ENCODE data around the gene SLIT1. TPM values are rescaled to one million over a fixed set of nuclear protein-coding genes. Genes with fewer than 3 reads are reported as not detected.
"Not testable (repeated sequence)": the region's sequence is repeated elsewhere in the genome, so short reads cannot be mapped to it uniquely, and the experiment has no call there.

The SLIT1 gene
- total and polyA plus RNA-seq, 2 experiments from 2014 or later, result not detected

DNA sequence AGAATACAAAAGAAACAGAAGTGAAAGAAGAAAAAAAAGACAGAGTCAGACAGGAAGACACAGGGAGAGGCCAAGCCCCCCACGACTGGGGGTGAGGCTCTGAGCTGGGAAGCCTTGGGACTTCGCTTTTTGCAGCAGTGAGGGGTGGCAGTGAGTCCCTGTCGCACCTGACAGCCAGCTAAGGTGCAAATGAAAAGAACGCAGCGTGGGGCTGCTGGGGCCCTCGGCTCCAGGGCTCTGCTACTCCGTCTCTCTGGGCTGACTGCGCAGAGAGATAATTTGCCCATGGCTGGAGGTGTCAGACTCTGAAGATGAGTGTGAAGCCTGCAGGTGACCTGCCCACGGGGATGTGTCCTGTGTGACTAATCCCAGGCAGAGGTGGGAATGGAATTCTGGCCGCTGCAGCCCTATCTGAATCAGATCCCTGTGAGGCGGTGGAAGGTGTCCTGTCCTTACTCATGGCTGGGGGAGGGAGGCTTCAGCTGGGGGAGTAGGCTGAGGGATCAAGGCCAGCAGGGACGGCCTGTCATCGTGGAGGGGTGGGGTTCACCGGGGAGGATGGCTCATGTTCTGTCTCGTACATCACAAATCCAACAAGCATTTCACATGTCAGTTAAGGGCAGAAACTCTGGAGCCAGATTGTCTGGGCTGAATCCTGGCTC is 96.4 kb downstream of the SLIT1 start:
- Histone ChIP-seq H4K20me1 (ENCODE audit: insufficient read depth) (no peaks in the 10 kb centered on the region), H3K4me2 (ENCODE audit: unreplicated experiment) (no peak overlapping the region), H3F3A (ENCODE audit: insufficient read depth) (no peaks in the 10 kb centered on the region), H3K9me2 (ENCODE audit: insufficient read depth) (no peaks in the 10 kb centered on the region), H2AFZ (no peak overlapping the region), H3K9ac (no peak overlapping the region), H3K4me1 (ENCODE audit: insufficient read depth) (no peaks in the 10 kb centered on the region), H3K79me2 (ENCODE audit: insufficient read depth) (no peaks in the 10 kb centered on the region), H3K4me3 (no peak overlapping the region), H3K9me3 (ENCODE audit: low read depth) (no peaks in the 10 kb centered on the region), H3K27ac (no peak overlapping the region), H3K27me3 (replicated peaks; ENCODE audit: insufficient read depth) (peaks cover 14% of the 10 kb centered on the region), H3K36me3 (ENCODE audit: low read depth) (no peaks in the 10 kb centered on the region)
- 22 to 26% methylated on average over 15 of the region's 15 CpGs for WGBS, 2 experiments (ENCODE audit: low coverage in 1 of 2, low lambda C conversion rate in 2 of 2, missing lambda C conversion rate in 2 of 2)
- in situ Hi-C loops (cut with MboI), result no loop called here
- TF ChIP-seq EZH2 (IDR thresholded peaks at IDR 0.05; ENCODE audit: insufficient read depth, poor library complexity, severe bottlenecking), result no peak
- TF ChIP-seq EZH2phosphoT487 (IDR thresholded peaks at IDR 0.05; ENCODE audit: insufficient read depth, low read depth), result no peak
- peak; percentile 51 for DNase-seq

DNA sequence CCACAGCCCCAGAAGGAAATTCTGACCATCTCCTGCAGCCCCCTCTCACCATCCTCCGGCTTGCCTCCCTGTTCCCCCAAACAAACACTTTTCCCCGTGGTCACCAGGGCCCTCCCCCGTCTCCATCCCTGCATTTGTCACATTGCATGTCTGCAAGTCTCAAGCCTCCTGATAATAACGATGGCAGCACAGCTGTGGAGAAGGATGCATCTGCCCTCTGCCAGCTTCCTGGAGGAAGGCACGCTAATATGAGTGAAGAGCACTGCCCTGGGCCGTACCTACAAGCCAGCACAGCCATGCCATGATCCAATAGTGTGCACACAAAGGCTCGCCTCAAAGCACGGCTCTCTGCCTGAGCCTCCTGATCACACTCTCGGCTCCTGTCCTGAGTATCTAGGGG is 98.5 kb downstream of the SLIT1 start:
- Histone ChIP-seq H3K4me1 (ENCODE audit: insufficient read depth) (no peaks in the 10 kb centered on the region), H3K4me3 (no peak overlapping the region), H3K79me2 (ENCODE audit: insufficient read depth) (no peaks in the 10 kb centered on the region), H3K9ac (no peak overlapping the region), H3K27me3 (replicated peaks; ENCODE audit: insufficient read depth) (peaks cover 6% of the 10 kb centered on the region), H3K27ac (no peak overlapping the region), H4K20me1 (ENCODE audit: insufficient read depth) (no peaks in the 10 kb centered on the region), H3F3A (ENCODE audit: insufficient read depth) (no peaks in the 10 kb centered on the region), H3K36me3 (ENCODE audit: low read depth) (no peaks in the 10 kb centered on the region), H3K9me2 (ENCODE audit: insufficient read depth) (no peaks in the 10 kb centered on the region), H3K4me2 (ENCODE audit: unreplicated experiment) (no peak overlapping the region), H2AFZ (no peak overlapping the region), H3K9me3 (ENCODE audit: low read depth) (no peaks in the 10 kb centered on the region)
- no peak for DNase-seq
- in situ Hi-C loops (cut with MboI), result no loop called here
- 38 to 43% methylated on average over 9 of the region's 9 CpGs for WGBS, 2 experiments (ENCODE audit: low coverage in 1 of 2, low lambda C conversion rate in 2 of 2, missing lambda C conversion rate in 2 of 2)
- TF ChIP-seq EZH2 (IDR thresholded peaks at IDR 0.05; ENCODE audit: insufficient read depth, poor library complexity, severe bottlenecking) (no peak), EZH2phosphoT487 (IDR thresholded peaks at IDR 0.05; ENCODE audit: insufficient read depth, low read depth) (no peak)

DNA sequence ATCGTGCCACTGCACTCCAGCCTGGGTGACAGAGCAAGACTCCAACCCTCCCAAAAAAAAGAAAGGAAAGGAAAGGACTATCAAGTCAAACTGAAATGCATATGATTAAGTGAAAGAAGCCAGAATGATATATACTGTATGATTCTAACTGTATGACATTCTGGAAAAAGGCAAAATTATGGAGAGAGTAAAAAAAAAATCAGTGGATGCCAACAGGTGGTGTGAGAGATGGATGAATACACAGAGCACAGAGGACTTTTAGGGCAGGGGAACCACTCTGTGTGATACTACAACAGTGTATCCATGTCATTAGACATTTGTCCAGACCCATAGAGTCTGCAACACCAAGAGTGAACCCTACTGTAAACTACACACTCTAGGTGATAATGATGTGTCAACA is 99.2 kb downstream of the SLIT1 start:
- WGBS, 2 experiments (ENCODE audit: low coverage in 1 of 2, low lambda C conversion rate in 2 of 2, missing lambda C conversion rate in 2 of 2), result 78 to 88% methylated on average over 1 of the region's 1 CpG
- in situ Hi-C loops (cut with MboI), result no loop called here

DNA sequence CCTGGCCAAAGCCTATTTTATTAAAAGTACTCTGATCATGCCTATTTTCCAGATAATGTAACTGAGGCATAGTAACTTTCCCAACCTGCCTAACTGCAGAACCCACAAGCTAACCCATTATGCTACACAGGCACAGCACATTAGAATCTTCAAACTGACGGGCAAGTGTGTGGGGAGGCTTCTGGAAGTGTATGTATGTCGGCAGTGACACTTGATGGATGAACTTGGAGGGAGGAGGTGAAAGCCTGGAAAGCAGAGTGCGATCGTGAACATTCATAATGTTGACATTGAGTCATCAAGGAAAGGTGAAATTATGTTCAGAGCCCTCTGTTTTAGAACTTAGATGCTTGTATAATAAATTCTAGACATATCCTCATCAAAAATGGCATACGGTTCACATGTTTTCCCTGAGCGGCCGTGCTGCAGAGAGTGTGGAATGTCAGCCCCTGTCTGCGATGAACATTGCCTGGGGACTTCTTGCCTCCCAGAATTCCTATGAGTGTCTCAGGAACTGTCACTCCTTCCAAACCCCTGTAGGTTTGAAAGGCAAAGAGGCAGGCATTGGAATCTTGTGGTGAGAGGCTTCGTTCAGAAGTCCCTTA is 102.4 kb downstream of the SLIT1 start:
- Histone ChIP-seq H3K9me2 (ENCODE audit: insufficient read depth) (no peaks in the 10 kb centered on the region), H3K4me3 (no peak overlapping the region), H2AFZ (no peak overlapping the region), H3K27ac (no peak overlapping the region), H3K9me3 (ENCODE audit: low read depth) (no peaks in the 10 kb centered on the region), H3K9ac (no peak overlapping the region), H3K27me3 (replicated peaks; ENCODE audit: insufficient read depth) (peaks cover 18% of the 10 kb centered on the region), H3K79me2 (ENCODE audit: insufficient read depth) (no peaks in the 10 kb centered on the region), H3K4me2 (ENCODE audit: unreplicated experiment) (no peak overlapping the region), H3K4me1 (ENCODE audit: insufficient read depth) (no peaks in the 10 kb centered on the region), H3F3A (ENCODE audit: insufficient read depth) (no peaks in the 10 kb centered on the region), H3K36me3 (ENCODE audit: low read depth) (no peaks in the 10 kb centered on the region), H4K20me1 (ENCODE audit: insufficient read depth) (no peaks in the 10 kb centered on the region)
- in situ Hi-C loops (cut with MboI), result no loop called here
- 35 to 42% methylated on average over 9 of the region's 9 CpGs for WGBS, 2 experiments (ENCODE audit: low coverage in 1 of 2, low lambda C conversion rate in 2 of 2, missing lambda C conversion rate in 2 of 2)
- TF ChIP-seq EZH2 (IDR thresholded peaks at IDR 0.05; ENCODE audit: insufficient read depth, poor library complexity, severe bottlenecking) (no peak), EZH2phosphoT487 (IDR thresholded peaks at IDR 0.05; ENCODE audit: insufficient read depth, low read depth) (no peak)
- no peak for DNase-seq

More for the DNA sequence above, 99.2 kb downstream of the SLIT1 start:
- H3K36me3 ChIP-seq (ENCODE audit: low read depth), result no peaks in the 10 kb centered on the region
- H3K4me1 ChIP-seq (ENCODE audit: insufficient read depth), result no peaks in the 10 kb centered on the region
- H3F3A ChIP-seq (ENCODE audit: insufficient read depth), result no peaks in the 10 kb centered on the region
- no peak overlapping the region for H3K27ac ChIP-seq
- H3K9me3 ChIP-seq (ENCODE audit: low read depth), result no peaks in the 10 kb centered on the region
- H3K79me2 ChIP-seq (ENCODE audit: insufficient read depth), result no peaks in the 10 kb centered on the region
- H2AFZ ChIP-seq, result no peak overlapping the region
- H3K4me3 ChIP-seq, result no peak overlapping the region
- H3K9me2 ChIP-seq (ENCODE audit: insufficient read depth), result no peaks in the 10 kb centered on the region
- TF ChIP-seq EZH2phosphoT487 (IDR thresholded peaks at IDR 0.05; ENCODE audit: insufficient read depth, low read depth) (no peak), EZH2 (IDR thresholded peaks at IDR 0.05; ENCODE audit: insufficient read depth, poor library complexity, severe bottlenecking) (no peak)
- H3K27me3 ChIP-seq (replicated peaks; ENCODE audit: insufficient read depth), result peaks cover 2% of the 10 kb centered on the region
- DNase-seq, result no peak
- no peaks in the 10 kb centered on the region for H4K20me1 ChIP-seq (ENCODE audit: insufficient read depth)
- H3K9ac ChIP-seq, result no peak overlapping the region
- H3K4me2 ChIP-seq (ENCODE audit: unreplicated experiment), result no peak overlapping the region

DNA sequence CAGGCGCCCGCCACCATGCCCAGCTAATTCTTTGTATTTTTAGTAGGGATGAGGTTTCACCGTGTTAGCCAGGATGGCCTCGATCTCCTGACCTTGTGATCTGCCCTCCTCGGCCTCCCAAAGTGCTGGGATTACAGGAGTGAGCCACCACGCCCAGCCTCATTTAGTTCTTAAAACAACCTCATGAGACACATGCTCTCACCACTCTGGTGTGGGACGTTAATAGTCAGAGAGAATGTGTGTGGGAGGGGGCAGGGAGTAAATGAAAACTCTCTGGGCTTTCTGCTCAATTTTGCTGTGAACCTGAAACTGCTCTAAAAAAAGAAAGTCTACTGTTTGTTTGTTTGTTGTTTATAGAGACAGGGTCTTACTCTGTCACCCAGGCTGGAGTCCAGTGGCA is 103.2 kb downstream of the SLIT1 start:
- H3K27ac ChIP-seq; H3K9ac ChIP-seq; H2AFZ ChIP-seq; H3F3A ChIP-seq (ENCODE audit: insufficient read depth); H3K79me2 ChIP-seq (ENCODE audit: insufficient read depth); H3K4me3 ChIP-seq; in situ Hi-C loops (cut with MboI); H3K36me3 ChIP-seq (ENCODE audit: low read depth); H3K4me2 ChIP-seq (ENCODE audit: unreplicated experiment); H3K9me2 ChIP-seq (ENCODE audit: insufficient read depth); H3K9me3 ChIP-seq (ENCODE audit: low read depth); DNase-seq; H3K4me1 ChIP-seq (ENCODE audit: insufficient read depth); H4K20me1 ChIP-seq (ENCODE audit: insufficient read depth): not testable (repeated sequence)
- peaks cover 23% of the 10 kb centered on the region for H3K27me3 ChIP-seq (replicated peaks; ENCODE audit: insufficient read depth)
- whole genome bisulfite sequencing, 2 experiments (ENCODE audit: low coverage in 1 of 2, low lambda C conversion rate in 2 of 2, missing lambda C conversion rate in 2 of 2), result 53 to 56% methylated on average over 7 of the region's 7 CpGs

All from GM23248 (cell line).